NCI-H1694 treated with DMSO at 0.1 percent for 48 hours (cell line): ENCODE data around the gene LAMC2.

Experiments used
- DNase-seq: peaks from one replicate; lab custom pipeline; 2025; lab: John Stamatoyannopoulos, UW

Gene LAMC2

DNA sequence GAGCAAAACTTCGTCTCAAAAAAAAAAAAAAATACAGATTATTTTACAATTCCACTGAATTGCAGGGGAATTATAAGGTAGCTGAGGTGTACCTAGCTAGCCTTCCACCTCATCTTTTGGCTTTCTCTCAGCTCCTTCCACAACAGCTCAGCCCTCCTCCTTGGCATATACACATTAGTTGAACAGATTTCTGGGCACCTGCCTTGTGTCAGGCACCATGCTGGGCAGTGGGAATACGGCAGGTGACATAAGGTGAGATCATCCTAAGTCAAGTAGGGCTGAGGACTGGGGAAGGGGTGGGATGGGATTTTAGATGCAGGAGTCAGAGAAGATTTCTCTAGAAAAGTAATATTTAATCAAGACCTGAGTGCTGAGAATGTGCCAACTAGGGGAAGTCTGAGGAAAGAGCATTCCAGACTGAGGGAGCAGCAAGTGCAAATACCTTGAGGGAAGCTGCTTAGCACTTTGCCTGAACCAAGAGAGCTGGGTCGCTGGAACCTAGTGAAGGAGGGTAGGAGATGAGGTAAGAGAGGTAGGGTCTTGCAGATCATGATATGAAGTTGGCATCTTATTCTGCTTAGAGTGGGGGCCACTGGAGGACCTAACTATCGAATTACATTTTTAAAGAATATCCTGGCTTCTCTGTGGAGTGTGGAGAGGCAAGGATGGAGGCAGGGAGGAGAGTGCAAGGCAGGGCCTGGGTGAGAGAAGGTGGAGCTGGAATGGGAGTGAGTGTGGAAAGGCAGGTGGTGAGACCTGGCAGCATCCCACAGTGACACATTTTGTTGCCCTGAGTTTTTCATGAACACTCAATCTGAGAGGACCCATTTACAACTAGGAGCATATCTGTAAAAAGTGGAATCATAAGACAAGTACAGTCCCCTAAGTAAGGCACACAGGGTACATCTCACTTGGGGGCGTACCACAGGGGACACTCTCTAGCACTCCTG is 28.2 kb downstream of the LAMC2 start:
- DNase-seq, result peak; percentile 79

DNA sequence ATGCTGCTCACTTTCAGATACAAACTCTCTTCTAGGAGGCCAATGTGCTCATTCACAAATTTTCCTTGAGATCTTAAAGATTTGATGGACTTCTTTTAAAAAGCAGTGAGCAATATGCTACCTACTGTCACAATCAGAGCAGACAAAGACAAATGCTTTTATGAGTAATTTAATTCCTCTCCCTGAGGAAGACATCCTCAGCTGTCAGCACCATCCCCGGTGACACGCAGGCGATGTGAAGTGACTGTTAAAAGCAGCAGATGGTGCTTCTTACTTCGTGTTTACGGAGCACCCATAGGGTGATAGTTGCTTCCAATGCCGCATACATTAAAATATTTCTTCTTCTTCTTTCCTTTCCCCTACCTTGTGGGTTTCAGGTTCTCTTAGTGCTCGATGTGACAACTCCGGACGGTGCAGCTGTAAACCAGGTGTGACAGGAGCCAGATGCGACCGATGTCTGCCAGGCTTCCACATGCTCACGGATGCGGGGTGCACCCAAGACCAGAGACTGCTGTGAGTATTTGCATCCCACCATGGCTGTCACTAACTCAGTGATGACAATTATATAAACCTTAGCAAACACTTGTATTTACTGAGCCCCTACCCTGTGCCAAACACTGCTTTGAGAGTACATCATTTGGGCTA is 29.1 kb downstream of the LAMC2 start:
- peak; percentile 88 for DNase-seq

DNA sequence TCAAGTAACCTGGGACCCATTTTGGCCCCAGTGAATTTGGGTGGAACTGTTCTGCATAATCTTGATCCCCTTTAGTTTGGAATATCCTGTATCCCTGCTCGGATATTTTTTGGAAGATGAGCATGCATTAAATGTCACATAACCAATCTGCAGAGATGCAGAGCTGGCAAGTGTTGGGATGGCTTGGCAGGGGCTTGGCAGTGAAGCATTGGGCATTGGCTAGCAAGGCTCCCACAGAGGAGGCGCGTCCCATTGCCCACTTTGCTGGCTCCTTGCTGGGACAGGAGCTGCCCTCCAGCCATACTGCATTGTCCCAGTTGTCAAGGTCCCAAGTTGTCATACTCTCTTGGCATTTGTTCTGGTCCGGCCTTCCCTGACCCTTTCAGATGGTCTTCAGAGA is 29.9 kb downstream of the LAMC2 start:
- DNase-seq, result no peak

DNA sequence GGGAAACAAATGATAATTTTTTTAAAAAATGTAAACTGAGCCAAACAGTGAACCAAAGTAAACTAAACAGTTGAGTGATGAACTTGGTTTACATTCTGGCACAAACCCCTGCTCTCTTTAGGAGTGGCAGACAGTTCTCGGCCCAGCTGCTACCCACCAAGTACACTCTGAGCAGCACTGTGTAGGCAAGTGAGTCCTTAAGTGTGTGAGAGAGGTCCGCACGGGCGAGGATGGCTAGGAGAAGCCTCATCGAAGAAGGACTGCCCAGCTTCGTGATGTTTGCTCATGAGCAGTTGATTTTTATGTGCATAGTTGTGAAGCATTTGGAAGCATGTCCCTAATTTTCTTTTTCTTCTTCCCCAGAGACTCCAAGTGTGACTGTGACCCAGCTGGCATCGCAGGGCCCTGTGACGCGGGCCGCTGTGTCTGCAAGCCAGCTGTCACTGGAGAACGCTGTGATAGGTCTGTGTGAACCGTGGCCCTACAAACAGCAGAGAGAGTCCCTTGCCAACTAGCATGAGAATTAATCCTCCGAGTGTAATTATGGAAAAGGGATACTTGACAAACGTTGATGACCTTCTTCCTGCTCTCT is 32.1 kb downstream of the LAMC2 start:
- DNase-seq, result peak; percentile 96

DNA sequence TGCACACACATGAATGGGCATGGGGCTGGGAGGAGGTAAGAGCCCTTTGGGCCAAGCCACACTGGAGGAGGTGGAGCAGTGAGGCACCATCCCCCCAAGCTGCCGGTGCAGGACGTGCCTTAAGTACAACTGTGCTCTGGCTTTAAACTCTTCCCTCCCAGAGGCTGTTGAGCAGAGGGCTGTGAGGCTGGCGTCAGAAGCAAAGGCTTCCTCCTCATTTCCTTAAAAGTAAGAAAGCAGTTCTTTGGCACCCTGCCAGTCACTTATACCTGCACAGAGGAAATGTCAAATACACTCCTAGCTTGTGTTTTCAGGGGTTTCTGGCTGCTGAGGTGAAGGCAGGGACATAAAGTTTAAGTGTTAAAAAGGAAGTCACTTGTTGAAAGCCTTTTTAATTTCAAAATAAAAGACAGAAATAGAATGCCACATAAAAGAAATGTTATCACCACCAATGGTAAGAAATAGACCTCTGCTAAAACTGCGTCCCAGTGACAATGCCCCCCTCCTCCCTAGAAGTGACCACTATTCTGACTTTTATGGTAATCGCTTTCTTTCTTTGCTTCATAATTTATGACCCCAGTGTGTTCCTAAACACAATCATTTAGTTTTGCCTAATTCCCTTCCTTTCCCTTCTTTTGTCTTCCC is 33.0 kb downstream of the LAMC2 start:
- no peak for DNase-seq

DNA sequence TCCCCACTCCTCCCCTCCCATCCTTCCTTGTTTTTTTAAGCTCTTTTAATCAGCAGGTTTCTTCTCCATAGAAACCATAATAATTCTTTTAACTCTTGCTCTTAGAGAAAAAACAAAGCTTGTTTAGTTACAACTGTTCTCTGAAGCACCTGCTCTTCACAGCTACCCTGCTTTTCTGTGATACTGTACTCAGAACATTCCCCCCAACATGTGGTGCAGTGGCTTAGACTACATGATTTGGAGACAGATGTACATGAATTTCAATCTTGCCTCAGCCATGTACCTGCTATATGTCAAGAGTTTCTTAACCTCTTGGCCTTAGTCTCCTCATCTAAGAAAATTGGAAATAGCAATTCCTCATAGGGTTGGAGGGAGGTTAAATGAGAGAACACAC is 33.5 kb downstream of the LAMC2 start:
- peak; percentile 52 for DNase-seq

DNA sequence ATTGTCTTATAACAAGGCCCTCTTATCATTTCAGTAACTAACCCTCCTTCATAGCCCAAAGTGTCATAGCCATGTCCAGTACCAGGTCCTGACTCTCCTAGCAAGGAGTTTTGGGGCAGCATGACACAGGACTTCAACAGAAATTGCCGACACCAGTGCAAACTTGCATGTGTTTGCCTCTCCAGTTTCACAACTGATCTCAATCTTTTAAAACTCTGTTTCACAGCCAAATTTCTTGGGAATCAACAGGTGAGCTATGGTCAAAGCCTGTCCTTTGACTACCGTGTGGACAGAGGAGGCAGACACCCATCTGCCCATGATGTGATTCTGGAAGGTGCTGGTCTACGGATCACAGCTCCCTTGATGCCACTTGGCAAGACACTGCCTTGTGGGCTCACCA is 36.8 kb downstream of the LAMC2 start:
- DNase-seq, result no peak

DNA sequence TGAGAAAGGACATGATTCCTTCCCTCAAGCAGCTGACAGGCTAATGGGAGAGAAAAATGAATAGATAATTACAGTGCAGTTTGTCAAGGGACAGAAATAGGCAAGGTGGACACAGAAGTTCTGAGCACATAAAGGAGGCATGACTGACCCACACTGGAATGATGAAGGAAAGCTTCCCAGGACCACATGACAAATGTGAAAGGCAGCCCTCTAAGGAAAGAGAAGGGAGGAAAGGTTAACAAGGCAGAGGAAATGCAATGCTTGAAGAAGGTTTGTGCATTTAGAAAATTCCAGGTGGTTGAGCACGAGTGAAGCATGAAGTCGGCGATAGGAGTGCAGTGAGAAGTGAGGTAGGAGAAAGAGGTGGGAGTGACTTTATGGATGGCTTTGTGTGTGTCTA is 37.4 kb downstream of the LAMC2 start:
- no peak for DNase-seq

DNA sequence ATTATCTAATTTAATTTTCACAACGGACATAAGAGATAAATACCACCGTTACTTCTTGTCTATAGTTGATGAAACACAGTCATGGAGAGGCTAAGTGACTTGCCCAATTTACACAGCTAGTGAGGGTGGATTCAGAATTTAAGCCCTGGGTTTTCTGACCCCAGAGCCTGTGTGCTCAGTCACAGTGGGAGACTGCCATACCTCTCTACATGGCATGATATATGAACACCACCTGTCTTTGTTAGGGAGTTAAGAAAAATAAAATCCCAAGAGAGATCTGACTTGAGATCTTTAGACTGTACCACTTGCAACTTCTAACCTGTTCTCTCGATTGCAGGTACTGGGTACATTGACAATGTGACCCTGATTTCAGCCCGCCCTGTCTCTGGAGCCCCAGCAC is 40.3 kb downstream of the LAMC2 start:
- no peak for DNase-seq

DNA sequence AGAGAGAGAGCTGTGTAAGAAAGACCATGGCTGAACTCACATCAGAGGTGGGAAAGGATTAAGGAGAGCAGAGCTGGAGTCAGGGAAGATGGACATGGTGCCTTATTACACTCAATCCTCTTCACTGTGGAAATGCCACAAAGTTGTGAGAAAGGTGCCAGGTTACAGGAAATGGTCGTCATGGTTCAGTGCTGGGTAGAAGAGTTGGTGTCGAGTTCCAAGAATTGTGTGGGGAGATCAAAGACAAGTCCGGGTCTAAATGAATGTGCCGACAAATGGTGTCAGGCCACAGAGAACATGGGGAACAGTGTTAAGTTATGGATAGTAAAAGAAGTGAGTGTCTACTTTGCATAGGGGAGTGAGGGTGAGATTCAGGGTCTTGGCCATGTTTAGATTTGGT is 40.9 kb downstream of the LAMC2 start:
- DNase-seq, result no peak

DNA sequence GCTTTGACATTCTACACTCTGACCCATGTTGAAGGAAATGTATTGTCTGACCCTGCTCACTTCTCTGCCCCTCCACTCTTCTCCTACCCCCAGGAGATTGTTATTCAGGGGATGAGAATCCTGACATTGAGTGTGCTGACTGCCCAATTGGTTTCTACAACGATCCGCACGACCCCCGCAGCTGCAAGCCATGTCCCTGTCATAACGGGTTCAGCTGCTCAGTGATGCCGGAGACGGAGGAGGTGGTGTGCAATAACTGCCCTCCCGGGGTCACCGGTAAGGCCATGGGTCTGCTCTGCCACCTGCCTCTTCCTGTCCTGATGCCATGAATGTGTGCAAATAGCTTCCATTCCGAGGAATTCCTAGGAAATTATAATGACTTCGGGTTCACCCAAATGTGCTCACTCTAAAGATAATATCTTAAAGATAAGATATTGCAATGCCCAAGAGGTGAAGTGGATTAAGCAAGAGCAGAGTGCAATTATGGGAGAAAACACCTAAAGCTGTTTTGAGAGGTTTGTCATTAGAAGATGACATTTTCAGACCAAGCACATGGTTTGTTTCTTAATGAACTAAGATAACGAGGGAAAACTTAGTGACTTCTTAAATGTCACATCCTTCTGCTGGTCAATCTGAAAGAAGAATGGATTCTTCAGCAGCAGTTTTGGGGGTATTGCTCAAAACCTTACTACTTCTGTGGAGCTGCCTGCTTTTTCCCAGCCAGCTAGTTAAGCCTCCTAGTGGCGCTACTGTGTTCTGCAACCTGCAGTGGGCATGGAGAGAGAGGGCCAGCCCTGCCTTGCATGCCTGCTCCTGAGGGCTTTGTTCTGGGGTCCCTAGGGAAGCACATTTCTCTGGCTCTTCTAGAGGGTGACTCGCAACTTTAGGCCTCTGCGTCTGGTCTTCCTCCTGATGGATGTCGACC is 41.6 kb downstream of the LAMC2 start:
- DNase-seq, result peak; percentile 33

DNA sequence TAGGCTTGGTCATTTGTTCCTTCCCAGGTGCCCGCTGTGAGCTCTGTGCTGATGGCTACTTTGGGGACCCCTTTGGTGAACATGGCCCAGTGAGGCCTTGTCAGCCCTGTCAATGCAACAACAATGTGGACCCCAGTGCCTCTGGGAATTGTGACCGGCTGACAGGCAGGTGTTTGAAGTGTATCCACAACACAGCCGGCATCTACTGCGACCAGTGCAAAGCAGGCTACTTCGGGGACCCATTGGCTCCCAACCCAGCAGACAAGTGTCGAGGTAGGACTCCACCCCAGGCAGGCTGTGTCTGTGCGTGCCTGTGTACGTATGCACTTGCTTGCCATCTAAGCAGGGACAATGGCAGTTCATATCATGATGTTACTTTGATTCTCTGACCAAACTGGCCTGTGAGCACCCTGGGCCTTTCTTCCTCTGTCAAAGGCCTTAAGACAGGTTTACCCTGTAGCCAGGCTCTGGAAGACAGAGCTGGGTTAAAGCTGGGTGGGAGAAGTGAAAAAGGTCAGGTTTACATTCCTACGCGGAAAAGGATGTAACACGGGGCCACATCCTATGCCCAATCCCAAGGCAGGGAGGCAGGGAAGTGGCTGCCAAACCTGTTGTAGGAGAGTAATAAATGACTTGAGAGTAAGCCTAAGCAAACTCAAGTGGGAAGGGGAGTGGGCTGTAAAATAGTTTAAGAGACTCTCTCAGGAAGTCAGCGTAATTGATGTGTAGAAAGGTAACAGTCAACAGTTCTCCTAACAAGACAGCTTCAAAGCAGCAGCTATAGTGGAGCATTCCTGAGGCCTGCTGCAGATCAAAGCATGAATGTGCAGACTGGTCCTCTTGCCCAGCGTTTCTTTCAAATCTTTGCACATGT is 42.5 kb downstream of the LAMC2 start:
- DNase-seq, result no peak

DNA sequence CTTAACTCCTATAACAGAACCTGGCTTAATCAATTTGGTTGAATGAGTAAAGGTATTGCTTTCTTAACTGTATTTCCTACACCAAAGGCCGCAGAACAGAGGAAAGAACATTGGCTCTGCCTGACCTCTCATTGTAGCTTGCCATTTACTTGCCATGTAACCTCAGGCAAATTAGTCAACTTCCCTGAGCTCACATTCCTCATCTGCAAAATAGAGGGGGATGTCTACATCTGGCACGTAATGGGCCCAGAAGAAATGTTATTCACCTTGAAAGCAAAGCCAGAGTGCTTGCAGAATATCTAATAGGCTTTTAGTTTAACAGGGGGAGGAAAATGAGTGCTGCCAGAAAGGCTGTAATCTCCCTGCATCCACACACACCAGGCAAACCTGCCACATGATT is 44.3 kb downstream of the LAMC2 start:
- no peak for DNase-seq

DNA sequence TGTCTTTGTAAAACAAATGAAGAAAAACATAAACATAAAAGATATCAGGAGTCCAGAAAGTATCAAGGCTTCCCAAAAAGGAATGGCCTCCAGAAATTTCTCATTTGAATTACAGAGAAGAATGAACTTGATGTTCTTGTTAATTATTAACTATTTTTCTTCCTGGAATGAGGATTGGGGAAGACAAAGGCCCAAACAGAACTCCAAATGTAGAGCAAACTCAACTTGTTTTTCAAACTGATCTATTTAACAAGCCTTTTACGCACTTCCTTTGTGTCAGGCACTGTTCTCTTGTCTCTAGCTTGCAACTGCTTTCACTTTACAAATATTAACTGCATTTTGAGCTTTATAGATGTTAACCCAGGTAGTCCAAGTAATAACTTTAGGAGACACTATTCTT is 45.5 kb downstream of the LAMC2 start:
- DNase-seq, result no peak

DNA sequence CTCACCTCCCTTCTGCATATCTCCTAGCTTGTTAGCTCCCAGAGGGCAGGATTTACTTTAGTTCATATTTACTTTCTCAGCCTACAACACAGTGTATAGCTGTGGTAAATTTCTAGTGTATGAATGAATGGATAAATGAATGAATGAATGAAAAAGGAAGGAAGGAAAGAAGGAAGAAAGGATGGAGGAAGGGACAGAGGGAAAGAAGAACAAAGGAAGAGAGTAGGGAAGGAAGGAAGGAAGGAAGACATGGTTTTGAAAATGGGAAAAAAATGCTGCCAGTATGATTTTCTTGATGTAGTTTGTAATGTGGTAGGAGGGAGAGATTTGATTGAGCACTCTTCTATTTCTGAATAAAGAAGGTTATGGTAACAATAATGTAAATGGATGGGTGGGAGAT is 47.0 kb downstream of the LAMC2 start:
- DNase-seq, result no peak

DNA sequence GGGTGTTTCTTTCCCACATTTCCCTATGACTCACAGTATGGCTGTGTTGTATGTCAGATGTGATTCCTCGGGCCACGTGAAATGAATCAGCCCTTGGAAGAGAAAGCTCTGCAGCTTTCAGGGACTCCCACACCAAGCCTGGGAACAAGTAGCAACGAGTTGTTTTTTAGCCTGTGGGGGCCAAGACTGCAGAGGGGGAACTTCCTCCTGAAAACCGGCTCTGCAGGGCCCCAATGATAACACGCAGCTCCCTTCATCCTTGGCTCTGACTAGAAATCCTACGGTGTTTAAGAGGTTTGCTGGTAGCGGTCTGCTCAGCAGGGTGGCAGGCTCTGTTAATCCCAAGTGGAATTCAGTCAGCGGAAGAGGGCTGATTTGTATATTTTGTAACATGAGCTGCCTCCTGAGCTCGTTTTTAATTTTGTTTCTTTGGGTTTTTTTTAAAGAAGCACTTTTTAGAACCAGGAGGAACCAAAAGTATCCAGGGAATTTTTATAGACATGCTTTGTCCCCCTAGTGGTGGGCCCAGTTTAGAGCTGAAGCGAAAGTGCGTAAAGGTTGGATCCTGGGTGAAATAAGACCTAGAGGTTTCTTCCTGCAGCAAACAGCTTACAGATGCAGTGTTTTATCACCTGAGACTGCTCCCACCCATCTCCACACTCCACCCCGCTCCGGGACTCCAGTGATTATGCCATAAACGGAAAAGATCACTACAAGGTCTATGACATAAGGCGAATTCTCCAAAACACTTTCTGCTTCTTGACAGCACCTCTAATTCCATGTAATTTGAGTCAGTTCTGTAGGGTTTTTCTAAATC is 48.8 kb downstream of the LAMC2 start:
- peak; percentile 18 for DNase-seq

DNA sequence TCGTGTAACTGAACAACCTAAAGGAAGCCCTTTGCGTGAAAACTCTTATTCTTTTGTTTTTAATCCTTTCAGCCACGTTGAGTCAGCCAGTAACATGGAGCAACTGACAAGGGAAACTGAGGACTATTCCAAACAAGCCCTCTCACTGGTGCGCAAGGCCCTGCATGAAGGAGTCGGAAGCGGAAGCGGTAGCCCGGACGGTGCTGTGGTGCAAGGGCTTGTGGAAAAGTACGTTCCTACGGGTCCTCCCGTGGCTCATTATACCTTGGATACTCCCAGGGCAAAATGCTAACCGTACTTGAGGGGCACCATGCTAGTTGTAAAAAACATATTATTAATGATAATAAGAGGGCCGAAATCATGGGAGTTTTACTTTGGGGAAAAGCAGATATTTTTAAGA is 49.4 kb downstream of the LAMC2 start:
- DNase-seq, result no peak

DNA sequence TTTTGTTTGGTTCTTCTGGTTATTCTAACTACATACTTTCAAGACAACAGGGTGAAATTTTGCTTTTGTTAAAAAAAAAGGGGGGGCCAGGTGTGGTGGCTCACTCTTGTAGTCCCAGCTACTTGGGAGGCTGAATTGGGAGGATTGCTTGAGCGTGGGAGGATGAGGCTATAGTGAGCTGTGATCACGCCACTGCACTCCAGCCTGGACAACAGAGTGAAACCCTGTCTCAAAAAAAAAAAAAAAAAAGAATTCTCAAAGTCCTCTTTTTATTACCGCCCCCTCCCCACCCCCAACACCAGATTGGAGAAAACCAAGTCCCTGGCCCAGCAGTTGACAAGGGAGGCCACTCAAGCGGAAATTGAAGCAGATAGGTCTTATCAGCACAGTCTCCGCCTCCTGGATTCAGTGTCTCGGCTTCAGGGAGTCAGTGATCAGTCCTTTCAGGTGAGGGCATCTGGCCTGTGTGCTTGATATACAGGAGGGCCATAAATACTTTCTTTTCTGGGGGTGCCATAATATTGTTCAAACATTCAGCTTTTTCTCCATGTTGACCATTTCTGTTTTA is 50.2 kb downstream of the LAMC2 start:
- no peak for DNase-seq

DNA sequence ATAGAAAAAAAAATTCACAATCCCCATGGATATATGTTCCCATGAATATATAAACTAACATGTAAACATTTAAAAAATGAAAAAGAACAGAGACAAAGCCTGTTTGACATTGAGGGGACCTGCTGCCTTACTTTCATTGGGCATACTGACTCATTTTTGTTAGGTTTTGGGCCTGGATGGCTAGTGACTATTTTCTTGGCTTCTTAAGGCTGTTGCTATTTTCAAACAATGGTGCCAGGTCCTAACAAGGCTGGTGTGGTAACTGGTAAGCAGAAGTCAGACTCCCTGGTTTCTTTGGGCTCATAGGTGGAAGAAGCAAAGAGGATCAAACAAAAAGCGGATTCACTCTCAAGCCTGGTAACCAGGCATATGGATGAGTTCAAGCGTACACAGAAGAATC is 51.0 kb downstream of the LAMC2 start:
- DNase-seq, result no peak
